ENCODE measurements around the gene STARD3. TPM values are rescaled to one million over a fixed set of nuclear protein-coding genes. Genes with fewer than 3 reads are reported as not detected.

STARD3 gene
- total and polyA plus RNA-seq, 2 of the 13 experiments (the other 11 are each of a cell fraction or from before 2014, with no cell fraction given), result 34.6 to 100 TPM

DNA sequence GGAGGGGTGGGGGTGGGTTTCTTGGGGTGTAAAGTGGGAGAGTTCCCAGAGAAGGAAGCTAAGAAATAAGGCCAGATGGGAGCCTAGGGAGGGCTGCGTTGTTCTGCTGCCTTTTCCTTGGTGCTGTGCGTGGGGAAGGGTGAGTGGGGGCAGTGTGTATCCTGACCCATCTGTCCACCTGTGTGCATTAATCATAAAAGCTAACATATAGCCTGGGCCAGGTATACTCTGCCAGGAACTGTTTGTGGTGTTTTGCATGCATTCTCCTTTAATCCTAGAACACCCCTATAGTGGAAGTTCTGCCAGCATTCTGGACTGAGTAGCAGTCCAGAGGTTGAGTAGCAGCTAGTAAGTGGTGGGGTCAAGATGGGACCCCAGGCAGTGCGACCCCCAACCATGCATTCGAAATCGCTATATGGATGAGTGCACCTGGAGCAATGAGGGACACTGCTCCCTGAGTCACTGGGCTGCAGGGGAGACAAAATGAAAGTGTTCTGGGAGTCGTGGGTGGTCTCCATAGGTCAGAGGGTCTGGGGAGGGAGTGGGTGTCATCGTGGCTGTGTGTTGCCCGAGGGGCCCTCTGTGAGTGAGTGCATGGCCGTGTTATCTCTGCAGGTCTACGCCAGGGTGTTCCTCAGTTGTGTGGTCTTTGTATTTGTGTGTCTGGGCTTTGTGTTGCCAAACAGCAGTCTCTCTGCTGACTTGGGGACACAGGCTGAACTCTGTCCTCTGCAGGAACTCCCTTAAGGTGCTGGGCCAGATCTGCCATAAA, 64.3 kb downstream of the STARD3 start (continued):
- no peak for TF ChIP-seq CSRNP2 (CRISPR knock-in tag; conservative IDR thresholded peaks at IDR 0.05; ENCODE audit: low read depth)
- 0 out of 2 replicates have a peak, but pooled peaks have one; percentile 19 for TF ChIP-seq ZNF501 (CRISPR knock-in tag; IDR thresholded peaks at IDR 0.05)
- no peak for TF ChIP-seq ZNF354B (CRISPR knock-in tag; IDR thresholded peaks at IDR 0.05)
- TF ChIP-seq ZNF605 (CRISPR knock-in tag; IDR thresholded peaks at IDR 0.05), result peak; percentile 69; the same call in 1 of the 2 replicates
- no peak for TF ChIP-seq ZNF572 (CRISPR knock-in tag; IDR thresholded peaks at IDR 0.05)
- peak; percentile 52; the same call in 1 of the 2 replicates for TF ChIP-seq MTERF4 (CRISPR knock-in tag; IDR thresholded peaks at IDR 0.05)
- TF ChIP-seq IRF9 (CRISPR knock-in tag; IDR thresholded peaks at IDR 0.05; ENCODE audit: borderline replicate concordance), result peak; percentile 60; the same call in 1 of the 2 replicates
- no peak for TF ChIP-seq TOE1 (CRISPR knock-in tag; IDR thresholded peaks at IDR 0.05)
- TF ChIP-seq HOXA7 (CRISPR knock-in tag; IDR thresholded peaks at IDR 0.05), result no peak
- 0 out of 2 replicates have a peak, but pooled peaks have one; percentile 74 for TF ChIP-seq ZNF44 (CRISPR knock-in tag; IDR thresholded peaks at IDR 0.05)
- TF ChIP-seq ZFY (CRISPR knock-in tag; IDR thresholded peaks at IDR 0.05), result peak; percentile 23; the same call in 1 of the 2 replicates
- no peak for TF ChIP-seq SNRNP70 (IDR thresholded peaks at IDR 0.05; ENCODE audit: low read depth, low read length)
- no peak for TF ChIP-seq ZNF839 (CRISPR knock-in tag; IDR thresholded peaks at IDR 0.05; ENCODE audit: borderline replicate concordance)
- TF ChIP-seq LCORL (IDR thresholded peaks at IDR 0.05), result no peak
- TF ChIP-seq LCORL (CRISPR knock-in tag; IDR thresholded peaks at IDR 0.05), result no peak
- TF ChIP-seq HMG20B (CRISPR knock-in tag; conservative IDR thresholded peaks at IDR 0.05), result no peak
- TF ChIP-seq FOXA1 (IDR thresholded peaks at IDR 0.05), result no peak
- 0 out of 2 replicates have a peak, but pooled peaks have one; percentile 21 for TF ChIP-seq FOXA1 (CRISPR knock-in tag; IDR thresholded peaks at IDR 0.05)
- TF ChIP-seq, protein P1, sequence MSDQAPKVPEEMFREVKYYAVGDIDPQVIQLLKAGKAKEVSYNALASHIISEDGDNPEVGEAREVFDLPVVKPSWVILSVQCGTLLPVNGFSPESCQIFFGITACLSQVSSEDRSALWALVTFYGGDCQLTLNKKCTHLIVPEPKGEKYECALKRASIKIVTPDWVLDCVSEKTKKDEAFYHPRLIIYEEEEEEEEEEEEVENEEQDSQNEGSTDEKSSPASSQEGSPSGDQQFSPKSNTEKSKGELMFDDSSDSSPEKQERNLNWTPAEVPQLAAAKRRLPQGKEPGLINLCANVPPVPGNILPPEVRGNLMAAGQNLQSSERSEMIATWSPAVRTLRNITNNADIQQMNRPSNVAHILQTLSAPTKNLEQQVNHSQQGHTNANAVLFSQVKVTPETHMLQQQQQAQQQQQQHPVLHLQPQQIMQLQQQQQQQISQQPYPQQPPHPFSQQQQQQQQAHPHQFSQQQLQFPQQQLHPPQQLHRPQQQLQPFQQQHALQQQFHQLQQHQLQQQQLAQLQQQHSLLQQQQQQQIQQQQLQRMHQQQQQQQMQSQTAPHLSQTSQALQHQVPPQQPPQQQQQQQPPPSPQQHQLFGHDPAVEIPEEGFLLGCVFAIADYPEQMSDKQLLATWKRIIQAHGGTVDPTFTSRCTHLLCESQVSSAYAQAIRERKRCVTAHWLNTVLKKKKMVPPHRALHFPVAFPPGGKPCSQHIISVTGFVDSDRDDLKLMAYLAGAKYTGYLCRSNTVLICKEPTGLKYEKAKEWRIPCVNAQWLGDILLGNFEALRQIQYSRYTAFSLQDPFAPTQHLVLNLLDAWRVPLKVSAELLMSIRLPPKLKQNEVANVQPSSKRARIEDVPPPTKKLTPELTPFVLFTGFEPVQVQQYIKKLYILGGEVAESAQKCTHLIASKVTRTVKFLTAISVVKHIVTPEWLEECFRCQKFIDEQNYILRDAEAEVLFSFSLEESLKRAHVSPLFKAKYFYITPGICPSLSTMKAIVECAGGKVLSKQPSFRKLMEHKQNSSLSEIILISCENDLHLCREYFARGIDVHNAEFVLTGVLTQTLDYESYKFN (CRISPR knock-in tag; conservative IDR thresholded peaks at IDR 0.05), result peak; percentile 15; the same call in 1 of the 2 replicates
- TF ChIP-seq RFXANK (CRISPR knock-in tag; IDR thresholded peaks at IDR 0.05), result no peak
- no peak for TF ChIP-seq KDM5B (CRISPR knock-in tag; IDR thresholded peaks at IDR 0.05; ENCODE audit: borderline replicate concordance)
- TF ChIP-seq GMEB1 (CRISPR knock-in tag; IDR thresholded peaks at IDR 0.05; ENCODE audit: borderline replicate concordance), result no peak

Data from HepG2 (cell line).